Suprapubic skin (tissue), 4 donors: ENCODE measurements around the gene GRID1. TPM values are rescaled to one million over a fixed set of nuclear protein-coding genes. Genes with fewer than 3 reads are reported as not detected.

Source experiments
- DNase-seq, 2 donors: peaks; one replicate each; pipeline ENCODE4 v3.0.0-alpha.2; 2019; ENCODE audit warnings: low spot score in 2 of 2
- H3K27ac ChIP-seq: fragments of 200-600 bp; sonication (generic); one replicate; pipeline ENCODE4 v1.5.1; 2019
- H3K27me3 ChIP-seq: fragments of 200-600 bp; sonication (generic); one replicate; pipeline ENCODE4 v1.5.1; 2019
- H3K36me3 ChIP-seq: fragments of 200-600 bp; sonication (generic); one replicate; pipeline ENCODE4 v1.5.1; 2019
- H3K4me1 ChIP-seq: fragments of 200-600 bp; sonication (generic); one replicate; pipeline ENCODE4 v1.5.1; 2019
- H3K4me3 ChIP-seq: fragments of 200-600 bp; sonication (generic); one replicate; pipeline ENCODE4 v1.5.1; 2019; ENCODE audit warnings: mild to moderate bottlenecking
- H3K9me3 ChIP-seq: fragments of 200-600 bp; sonication (generic); one replicate; pipeline ENCODE4 v1.5.1; 2019
- EP300 ChIP-seq: sonication (generic); formaldehyde crosslinking; IDR thresholded peaks from one replicate; pipeline ENCODE4 v1.6.1; 2017; ENCODE audit warnings: antibody characterized with exemption
- POLR2A ChIP-seq, 2 donors: fragments of 450-650 bp; IDR thresholded peaks; one replicate each; pipeline ENCODE4 v1.6.1; 2017; ENCODE audit warnings: antibody characterized with exemption in 2 of 2, mild to moderate bottlenecking in 2 of 2, moderate library complexity in 2 of 2
- POLR2AphosphoS5 ChIP-seq, 3 donors: sonication (generic); formaldehyde crosslinking; IDR thresholded peaks; one replicate each; pipeline ENCODE4 v1.6.1; 2017; ENCODE audit warnings: antibody characterized with exemption in 3 of 3
- WGBS: methylation state at CpG from one replicate; pipeline ENCODE4 v1.1.5; 2018; 5-methylcytosine and 5-hydroxymethylcytosine counted together
- total RNA-seq, 4 donors: library from RNA; depleted of rRNA; stranded (reverse); fragments of >200 nt; gene quantifications; one replicate each; pipeline ENCODE4 v1.1.0, GENCODE V29; 2016
- TF ChIP-seq, protein P1 (sequence below), 2 donors: fragments of 200-600 bp in 1 of 2; fragments of 450-650 bp in 1 of 2; sonication (generic) in 1 of 2; IDR thresholded peaks; one replicate each; pipeline ENCODE4 v1.5.1; 2016 to 2019; ENCODE audit warnings: antibody characterized with exemption in 2 of 2, mild to moderate bottlenecking in 1 of 2, moderate library complexity in 1 of 2

Gene GRID1
- total RNA-seq, 4 donors from 2014 or later = 1.8 to 3.1 (median 2.4) TPM

DNA sequence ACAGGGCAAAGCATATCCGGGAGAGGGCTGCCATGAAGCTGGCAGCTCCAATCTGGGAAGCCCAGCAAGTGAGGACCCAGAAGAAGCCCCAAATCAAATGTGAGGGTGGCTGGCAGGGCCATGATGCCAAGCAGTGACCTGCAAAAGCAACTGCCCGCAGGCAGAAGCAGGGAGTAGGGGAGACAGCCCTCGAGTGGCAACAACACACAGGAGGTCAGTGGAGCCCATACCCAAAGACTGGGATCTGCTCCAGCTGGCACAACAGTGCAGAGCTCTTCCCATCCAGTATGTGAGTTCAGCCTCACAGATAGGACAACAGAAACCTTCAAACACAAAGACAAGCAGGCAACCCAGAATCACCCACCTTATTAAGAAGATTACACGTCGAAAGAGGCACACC is 45.0 kb downstream of the GRID1 start:
- H3K27me3 ChIP-seq = no peaks in the 10 kb centered on the region
- H3K36me3 ChIP-seq = no peaks in the 10 kb centered on the region
- 85% methylated on average over 5 of the region's 5 CpGs for WGBS
- peak in 1 of 2 donors; percentile 32 for DNase-seq
- no peaks in the 10 kb centered on the region for H3K4me1 ChIP-seq
- TF ChIP-seq EP300 (no peak), POLR2A (IDR thresholded peaks at IDR 0.05) (no peak), POLR2AphosphoS5 (IDR thresholded peaks at IDR 0.05) (no peak)
- TF ChIP-seq, protein P1, sequence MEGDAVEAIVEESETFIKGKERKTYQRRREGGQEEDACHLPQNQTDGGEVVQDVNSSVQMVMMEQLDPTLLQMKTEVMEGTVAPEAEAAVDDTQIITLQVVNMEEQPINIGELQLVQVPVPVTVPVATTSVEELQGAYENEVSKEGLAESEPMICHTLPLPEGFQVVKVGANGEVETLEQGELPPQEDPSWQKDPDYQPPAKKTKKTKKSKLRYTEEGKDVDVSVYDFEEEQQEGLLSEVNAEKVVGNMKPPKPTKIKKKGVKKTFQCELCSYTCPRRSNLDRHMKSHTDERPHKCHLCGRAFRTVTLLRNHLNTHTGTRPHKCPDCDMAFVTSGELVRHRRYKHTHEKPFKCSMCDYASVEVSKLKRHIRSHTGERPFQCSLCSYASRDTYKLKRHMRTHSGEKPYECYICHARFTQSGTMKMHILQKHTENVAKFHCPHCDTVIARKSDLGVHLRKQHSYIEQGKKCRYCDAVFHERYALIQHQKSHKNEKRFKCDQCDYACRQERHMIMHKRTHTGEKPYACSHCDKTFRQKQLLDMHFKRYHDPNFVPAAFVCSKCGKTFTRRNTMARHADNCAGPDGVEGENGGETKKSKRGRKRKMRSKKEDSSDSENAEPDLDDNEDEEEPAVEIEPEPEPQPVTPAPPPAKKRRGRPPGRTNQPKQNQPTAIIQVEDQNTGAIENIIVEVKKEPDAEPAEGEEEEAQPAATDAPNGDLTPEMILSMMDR (IDR thresholded peaks at IDR 0.05) = no peak
- no peak overlapping the region for H3K27ac ChIP-seq
- no peaks in the 10 kb centered on the region for H3K9me3 ChIP-seq
- H3K4me3 ChIP-seq = no peak overlapping the region

DNA sequence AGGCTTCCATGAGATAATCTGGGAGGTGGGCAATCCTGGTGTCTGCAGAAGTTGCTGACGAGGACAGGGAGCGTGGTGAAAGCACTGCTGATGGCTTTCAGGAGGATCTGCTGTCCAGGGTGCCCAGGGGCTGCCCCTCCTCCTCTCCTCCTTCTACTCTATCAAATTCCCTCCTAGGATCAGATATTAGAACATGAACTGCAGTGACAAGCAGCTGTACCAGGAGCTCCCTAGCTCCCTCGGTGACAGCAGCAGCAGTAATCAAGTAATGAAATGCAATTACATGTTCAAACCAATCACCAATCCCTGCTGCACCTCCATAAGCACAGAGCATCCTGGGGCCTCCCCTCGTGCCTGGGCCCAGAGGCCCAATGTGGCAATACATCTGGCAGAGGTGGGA is 46.9 kb downstream of the GRID1 start:
- Histone ChIP-seq H3K36me3 (no peaks in the 10 kb centered on the region), H3K27ac (no peak overlapping the region), H3K4me1 (no peaks in the 10 kb centered on the region), H3K4me3 (no peak overlapping the region), H3K27me3 (no peaks in the 10 kb centered on the region), H3K9me3 (no peaks in the 10 kb centered on the region)
- peak in 1 of 2 donors; percentile 44 for DNase-seq
- TF ChIP-seq, protein P1 (IDR thresholded peaks at IDR 0.05) = no peak
- TF ChIP-seq POLR2A (IDR thresholded peaks at IDR 0.05) = no peak
- TF ChIP-seq POLR2AphosphoS5 (IDR thresholded peaks at IDR 0.05) = no peak
- TF ChIP-seq EP300 = no peak
- 60% methylated on average over 4 of the region's 4 CpGs for WGBS

DNA sequence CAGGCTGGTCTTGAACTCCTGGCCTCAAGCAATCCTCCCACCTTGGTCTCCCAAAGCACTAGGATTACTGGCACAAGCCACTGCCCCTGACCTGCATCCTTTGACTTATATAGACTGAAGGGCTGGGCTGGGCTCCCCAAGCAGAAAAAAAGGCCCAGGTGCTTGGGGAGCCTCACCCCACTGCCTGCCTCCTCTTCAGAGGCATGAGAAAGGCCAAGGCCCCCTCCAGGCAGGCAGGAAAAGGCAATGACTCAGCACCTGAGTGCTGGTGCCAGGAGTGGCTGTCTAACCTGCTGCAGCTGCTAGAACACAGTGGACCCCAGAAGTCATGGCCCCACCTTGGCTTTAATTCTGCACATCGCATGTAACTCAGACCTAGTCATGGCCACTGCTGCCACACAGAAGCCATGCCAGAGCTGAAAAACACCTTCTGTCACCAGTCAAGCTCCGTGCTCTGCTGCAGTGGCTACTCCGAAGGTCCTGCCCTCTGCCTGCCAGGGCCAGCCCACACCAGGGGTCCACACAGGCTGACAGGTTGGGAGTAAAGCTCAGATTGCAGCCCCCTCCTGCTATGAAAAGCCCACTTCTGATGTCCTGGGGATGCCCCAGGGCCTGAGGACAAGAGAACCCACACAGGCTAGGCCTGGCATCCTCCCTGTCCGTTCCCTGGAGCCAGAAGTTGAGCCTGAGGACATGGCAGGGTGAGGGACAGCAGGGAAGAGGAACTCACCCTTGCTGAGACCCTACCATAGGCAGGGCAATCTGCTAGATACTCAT is 48.5 kb downstream of the GRID1 start:
- no peak overlapping the region for H3K27ac ChIP-seq
- no peak for TF ChIP-seq EP300
- TF ChIP-seq POLR2AphosphoS5 (IDR thresholded peaks at IDR 0.05) = no peak
- no peak for TF ChIP-seq POLR2A (IDR thresholded peaks at IDR 0.05)
- TF ChIP-seq, protein P1 (IDR thresholded peaks at IDR 0.05) = no peak
- no peaks in the 10 kb centered on the region for H3K36me3 ChIP-seq
- no peak overlapping the region for H3K4me3 ChIP-seq
- DNase-seq = peak in 1 of 2 donors; percentile 71
- no peaks in the 10 kb centered on the region for H3K4me1 ChIP-seq
- no peaks in the 10 kb centered on the region for H3K9me3 ChIP-seq
- H3K27me3 ChIP-seq = no peaks in the 10 kb centered on the region
- 92% methylated on average over 4 of the region's 4 CpGs for WGBS

DNA sequence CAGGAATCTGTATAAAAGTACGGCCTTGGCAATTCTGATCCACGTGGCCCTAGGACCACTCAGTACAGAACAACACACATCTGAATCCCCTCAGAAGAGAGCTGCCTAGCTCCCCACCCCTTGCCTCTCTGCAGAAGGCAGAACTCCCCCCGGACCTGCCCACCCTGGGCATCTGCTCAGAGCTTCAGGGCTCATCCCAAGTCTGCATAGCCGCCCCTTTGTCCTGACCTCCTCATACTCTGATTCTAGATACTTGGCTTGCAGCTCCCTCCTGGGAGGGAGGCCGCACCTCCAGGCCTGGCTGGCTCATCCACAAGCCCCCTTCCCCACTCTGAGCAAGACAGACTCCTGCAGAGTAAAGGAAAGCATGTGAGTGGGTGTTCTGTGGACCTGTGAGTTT is 49.6 kb downstream of the GRID1 start:
- no peak for TF ChIP-seq POLR2A (IDR thresholded peaks at IDR 0.05)
- TF ChIP-seq EP300 = no peak
- TF ChIP-seq, protein P1 (IDR thresholded peaks at IDR 0.05) = no peak
- no peak for TF ChIP-seq POLR2AphosphoS5 (IDR thresholded peaks at IDR 0.05)
- DNase-seq = peak in 1 of 2 donors; percentile 52
- Histone ChIP-seq H3K27me3 (no peaks in the 10 kb centered on the region), H3K9me3 (no peaks in the 10 kb centered on the region), H3K27ac (no peak overlapping the region), H3K4me1 (no peaks in the 10 kb centered on the region), H3K36me3 (no peaks in the 10 kb centered on the region), H3K4me3 (no peak overlapping the region)
- 66% methylated on average over 5 of the region's 5 CpGs for WGBS

DNA sequence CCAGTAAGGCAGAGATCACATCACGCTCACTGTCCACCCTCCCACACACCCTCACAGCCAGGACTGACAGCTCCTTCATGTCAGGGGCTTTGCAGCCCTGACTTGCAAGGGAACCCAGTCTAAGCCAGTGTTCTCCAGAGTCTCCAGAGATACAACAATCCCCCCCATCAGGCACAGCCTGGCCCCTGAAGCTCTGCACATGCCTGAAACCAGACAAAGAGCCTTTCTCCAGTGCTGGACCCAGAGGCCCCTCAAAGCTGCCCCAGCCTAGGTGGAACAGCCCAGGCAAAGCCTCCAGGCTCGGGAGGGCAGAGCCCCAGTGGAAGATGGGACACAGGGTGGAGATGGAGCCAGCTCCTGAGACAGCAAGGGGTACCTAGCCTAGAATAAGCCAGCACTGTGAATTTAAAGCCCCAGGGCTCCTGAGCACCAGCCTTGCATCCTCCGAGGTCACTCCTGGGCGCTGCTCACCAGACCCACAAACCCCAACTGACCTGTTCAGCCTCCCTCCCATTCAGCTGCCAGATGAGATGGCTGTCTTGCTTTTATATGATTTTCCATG is 50.2 kb downstream of the GRID1 start:
- 73% methylated on average over 2 of the region's 4 CpGs for WGBS
- Histone ChIP-seq H3K4me1 (no peaks in the 10 kb centered on the region), H3K9me3 (no peaks in the 10 kb centered on the region), H3K4me3 (no peak overlapping the region), H3K27ac (no peak overlapping the region), H3K27me3 (no peaks in the 10 kb centered on the region), H3K36me3 (no peaks in the 10 kb centered on the region)
- DNase-seq = peak in 1 of 2 donors; percentile 62
- TF ChIP-seq POLR2AphosphoS5 (IDR thresholded peaks at IDR 0.05) = no peak
- no peak for TF ChIP-seq EP300
- TF ChIP-seq, protein P1 (IDR thresholded peaks at IDR 0.05) = no peak
- TF ChIP-seq POLR2A (IDR thresholded peaks at IDR 0.05) = no peak
